ENCODE measurements around the gene GNB3.

The GNB3 gene

GRCh38 chr12:6823182-6824084 lies 17.3 kb upstream of the GNB3 start:
- DNase-seq, result peak; percentile 33

- no peak for DNase-seq
Observed at GRCh38 chr12:6824085-6824775, 16.5 kb upstream of the GNB3 start.

- DNase-seq, result no peak
Observed at GRCh38 chr12:6824901-6825381, 15.8 kb upstream of the GNB3 start.

- peak; percentile 80 for DNase-seq
Observed at GRCh38 chr12:6825398-6826124, 15.2 kb upstream of the GNB3 start.

GRCh38 chr12:6826125-6826733 lies 14.5 kb upstream of the GNB3 start:
- DNase-seq, result no peak

GRCh38 chr12:6826734-6827436 lies 13.8 kb upstream of the GNB3 start:
- DNase-seq, result no peak

- peak; percentile 79 for DNase-seq
Observed at GRCh38 chr12:6827437-6827911, 13.3 kb upstream of the GNB3 start.

- DNase-seq, result peak; percentile 84
Observed at GRCh38 chr12:6827982-6828780, 12.5 kb upstream of the GNB3 start, which contains the start of gene P3H3. P3H3 (plus strand) TSS chr12:6828407; CDS start chr12:6828441, 34 bp downstream.

GRCh38 chr12:6828781-6829535 lies 11.8 kb upstream of the GNB3 start:
- DNase-seq, result peak; percentile 85

- no peak for DNase-seq
Observed at GRCh38 chr12:6829536-6830220, 11.0 kb upstream of the GNB3 start.

GRCh38 chr12:6830286-6830890 lies 10.3 kb upstream of the GNB3 start:
- DNase-seq, result no peak

GRCh38 chr12:6830999-6831398 lies 9.7 kb upstream of the GNB3 start:
- DNase-seq, result no peak

- DNase-seq, result no peak
Observed at GRCh38 chr12:6831450-6831995, 9.2 kb upstream of the GNB3 start.

GRCh38 chr12:6832125-6832524 lies 8.6 kb upstream of the GNB3 start:
- no peak for DNase-seq

GRCh38 chr12:6833189-6833890 lies 7.4 kb upstream of the GNB3 start:
- no peak for DNase-seq

- no peak for DNase-seq
Observed at GRCh38 chr12:6834254-6834653, 6.5 kb upstream of the GNB3 start.

GRCh38 chr12:6834873-6835272 lies 5.9 kb upstream of the GNB3 start:
- DNase-seq, result no peak

- DNase-seq, result no peak
Observed at GRCh38 chr12:6836851-6837250, 3.9 kb upstream of the GNB3 start.

Data from right kidney (tissue), 1 donor.